Kidney (tissue), 14 donors: Measurements from ENCODE around the gene RAD51B. TPM values are rescaled to one million over a fixed set of nuclear protein-coding genes. Genes with fewer than 3 reads are reported as not detected.

Source experiments
- DNase-seq, 5 donors: peaks; one replicate each; pipeline ENCODE4 v3.0.0-alpha.2; 2013 to 2020
- FAIRE-seq: peaks from 2 replicates; lab custom pipeline; 2012; peaks lifted over from hg19 to GRCh38; lab: Jason Lieb, UNC
- H3K27ac ChIP-seq, 2 donors: one replicate each; pipeline ENCODE4 v1.7.0; 2013; ENCODE audit warnings: low read depth in 2 of 2, low read length in 2 of 2, inconsistent platforms in 1 of 2
- H3K27me3 ChIP-seq: one replicate; pipeline ENCODE4 v1.7.1; 2013; ENCODE audit warnings: low read length, inconsistent platforms; ENCODE audit not compliant: control insufficient read depth, insufficient read depth
- H3K36me3 ChIP-seq, 3 donors: one replicate each; pipeline versions ENCODE4 v1.7.0 to v1.7.1; 2013; ENCODE audit warnings: low read length in 3 of 3, control low read depth in 1 of 3, inconsistent platforms in 1 of 3; ENCODE audit not compliant: insufficient read depth in 3 of 3, control insufficient read depth in 2 of 3
- H3K4me1 ChIP-seq, 3 donors: one replicate each; pipeline versions ENCODE4 v1.7.0 to v1.7.1; 2013; ENCODE audit warnings: low read length in 3 of 3, inconsistent platforms in 1 of 3, low read depth in 1 of 3; ENCODE audit not compliant: control insufficient read depth in 2 of 3, insufficient read depth in 2 of 3
- H3K4me3 ChIP-seq, 3 donors: one replicate each; pipeline versions ENCODE4 v1.7.0 to v1.8.1; 2013; ENCODE audit warnings: low read length in 3 of 3, control low read depth in 1 of 3, inconsistent platforms in 1 of 3
- H3K9ac ChIP-seq, 3 donors: one replicate each; pipeline versions ENCODE4 v1.7.0 to v1.7.1; 2013; ENCODE audit warnings: low read length in 3 of 3, control low read depth in 1 of 3, inconsistent platforms in 1 of 3
- H3K9me3 ChIP-seq, 3 donors: one replicate each; pipeline versions ENCODE4 v1.7.0 to v1.7.1; 2013; ENCODE audit warnings: low read length in 3 of 3, control low read depth in 1 of 3, inconsistent platforms in 1 of 3; ENCODE audit not compliant: control insufficient read depth in 2 of 3, insufficient read depth in 1 of 3
- intact Hi-C: fragments of 100-400 bp; cut with DNase I; formaldehyde crosslinking; loops from one replicate; pipeline ENCODE4 v1.11.1; 2022
- polyA plus RNA-seq: library from polyadenylated mRNA; stranded (reverse); fragments of 350-450 nt; fragmentation: Illumina TruSeq; extraction: RNeasy Lipid Tissue Mini Kit (QIAGEN cat#74804); gene quantifications from one replicate; pipeline ENCODE4 v1.2.3, GENCODE V29; 2014; ENCODE audit warnings: low read depth, low replicate concordance; ENCODE audit not compliant: insufficient read depth
- total RNA-seq: library from RNA; stranded (reverse); fragmentation: NEBNext Ultra II Directional; extraction: Animal tissue kit (Norgen Biotek cat#: 25700); gene quantifications from one replicate; pipeline ENCODE4 v1.2.1, GENCODE V29; 2021
- TF ChIP-seq, protein P1 (sequence below): IDR thresholded peaks from 3 replicates; pipeline ENCODE4 v1.5.1; 2012; ENCODE audit warnings: mild to moderate bottlenecking, moderate library complexity, borderline replicate concordance; ENCODE audit not compliant: insufficient read depth; ENCODE audit errors: extremely low read depth
- donor health status: control.
- donor health status: control.
- donor health status: control.
- donor health status: control.
- donor health status: control.
- donor health status: DM: yes; HTN: yes; CAD: no.
- donor health status: Normal renal cell carcinoma (clear cell type).

Gene RAD51B
- total and polyA plus RNA-seq, 2 donors from 2014 or later, result 6.9 to 18.0 TPM

GRCh38 chr14:68440820-68441219, 621.2 kb downstream of the RAD51B start:
- Histone ChIP-seq H3K36me3 (no peaks in the 10 kb centered on the region), H3K9ac (no peak overlapping the region), H3K9me3 (no peaks in the 10 kb centered on the region), H3K27me3 (no peaks in the 10 kb centered on the region), H3K27ac (no peak overlapping the region), H3K4me1 (no peaks in the 10 kb centered on the region), H3K4me3 (no peak overlapping the region)
- no peak for DNase-seq
- FAIRE-seq, result no peak
- TF ChIP-seq, protein P1, sequence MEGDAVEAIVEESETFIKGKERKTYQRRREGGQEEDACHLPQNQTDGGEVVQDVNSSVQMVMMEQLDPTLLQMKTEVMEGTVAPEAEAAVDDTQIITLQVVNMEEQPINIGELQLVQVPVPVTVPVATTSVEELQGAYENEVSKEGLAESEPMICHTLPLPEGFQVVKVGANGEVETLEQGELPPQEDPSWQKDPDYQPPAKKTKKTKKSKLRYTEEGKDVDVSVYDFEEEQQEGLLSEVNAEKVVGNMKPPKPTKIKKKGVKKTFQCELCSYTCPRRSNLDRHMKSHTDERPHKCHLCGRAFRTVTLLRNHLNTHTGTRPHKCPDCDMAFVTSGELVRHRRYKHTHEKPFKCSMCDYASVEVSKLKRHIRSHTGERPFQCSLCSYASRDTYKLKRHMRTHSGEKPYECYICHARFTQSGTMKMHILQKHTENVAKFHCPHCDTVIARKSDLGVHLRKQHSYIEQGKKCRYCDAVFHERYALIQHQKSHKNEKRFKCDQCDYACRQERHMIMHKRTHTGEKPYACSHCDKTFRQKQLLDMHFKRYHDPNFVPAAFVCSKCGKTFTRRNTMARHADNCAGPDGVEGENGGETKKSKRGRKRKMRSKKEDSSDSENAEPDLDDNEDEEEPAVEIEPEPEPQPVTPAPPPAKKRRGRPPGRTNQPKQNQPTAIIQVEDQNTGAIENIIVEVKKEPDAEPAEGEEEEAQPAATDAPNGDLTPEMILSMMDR, result no peak
- intact Hi-C loops, result no loop called here

DNA sequence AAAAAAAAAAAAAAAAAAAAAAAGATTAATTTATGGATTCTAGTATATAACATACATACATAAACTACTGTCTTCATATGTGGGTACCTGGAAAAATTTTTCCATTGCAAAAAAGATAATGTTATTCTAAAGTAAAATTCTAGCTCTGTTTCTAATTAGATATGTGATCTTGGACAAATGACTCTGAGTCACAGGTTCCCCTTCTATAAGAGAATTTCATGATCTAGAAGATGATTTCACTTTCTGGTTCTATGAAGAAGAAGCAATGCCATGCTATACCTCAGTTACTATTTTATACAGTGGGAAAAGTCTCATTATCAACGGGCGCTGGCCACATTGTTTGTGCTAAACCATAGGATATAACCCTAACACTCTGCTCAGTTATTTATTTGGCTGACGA, 622.0 kb downstream of the RAD51B start:
- no peak overlapping the region for H3K9ac ChIP-seq
- intact Hi-C loops, result no loop called here
- no peaks in the 10 kb centered on the region for H3K9me3 ChIP-seq
- no peak for FAIRE-seq
- H3K4me3 ChIP-seq, result no peak overlapping the region
- no peak for DNase-seq
- H3K36me3 ChIP-seq, result no peaks in the 10 kb centered on the region
- H3K27ac ChIP-seq, result no peak overlapping the region
- no peaks in the 10 kb centered on the region for H3K4me1 ChIP-seq
- TF ChIP-seq, protein P1, result no peak
- H3K27me3 ChIP-seq, result no peaks in the 10 kb centered on the region

- peaks cover 0 to 4% (median 0%) of the 10 kb centered on the region in 3 donors for H3K4me1 ChIP-seq
- H3K9me3 ChIP-seq, result no peaks in the 10 kb centered on the region
- H3K27me3 ChIP-seq, result no peaks in the 10 kb centered on the region
- no peak overlapping the region for H3K9ac ChIP-seq
- FAIRE-seq (no peak), DNase-seq (no peak)
- TF ChIP-seq, protein P1, result no peak
- no peaks in the 10 kb centered on the region for H3K36me3 ChIP-seq
- no peak overlapping the region for H3K27ac ChIP-seq
- H3K4me3 ChIP-seq, result no peak overlapping the region
- intact Hi-C loops, result no loop called here
Measured at GRCh38 chr14:68442828-68443629, 623.5 kb downstream of the RAD51B start.
